ENCODE data around the gene ALPK1. TPM values are rescaled to one million over a fixed set of nuclear protein-coding genes. Genes with fewer than 3 reads are reported as not detected.
A peak's percentile ranks its signal among the peaks of the same experiment; 100 is the strongest.

The ALPK1 gene
- total RNA-seq, 1 donor from 2014 or later: 1.4 TPM

GRCh38 chr4:112378858-112379257 lies 81.7 kb downstream of the ALPK1 start:
- no peak overlapping the region for H3K4me3 ChIP-seq (ENCODE audit: insufficient read depth, low read depth, low read length)
- H3K9me3 ChIP-seq (ENCODE audit: insufficient read depth, low read depth, low read length): no peaks in the 10 kb centered on the region
- no peak overlapping the region for H3K27ac ChIP-seq (ENCODE audit: low read depth, low read length)
- H4K20me1 ChIP-seq (ENCODE audit: insufficient read depth, low read length): no peaks in the 10 kb centered on the region
- no peaks in the 10 kb centered on the region for H3K36me3 Mint-ChIP-seq (ENCODE audit: low read depth, unreplicated experiment)
- no peak overlapping the region for H3K9ac ChIP-seq (ENCODE audit: low read length)
- peaks cover 7% of the 10 kb centered on the region for H3K27me3 ChIP-seq (ENCODE audit: insufficient read depth, low read length)
- no peaks in the 10 kb centered on the region for H3K79me2 ChIP-seq (ENCODE audit: insufficient read depth, low read length)
- DNase-seq (ENCODE audit: low read depth) (no peak), FAIRE-seq (no peak)
- peak overlapping the region; percentile 38 for H2AFZ ChIP-seq (ENCODE audit: low read depth, low read length)
- H3K27ac Mint-ChIP-seq (ENCODE audit: unreplicated experiment): no peak overlapping the region
- no peaks in the 10 kb centered on the region for H3K4me1 ChIP-seq (ENCODE audit: insufficient read depth, low read length)
- peak overlapping the region; percentile 73 for H3K4me2 ChIP-seq (ENCODE audit: low read length)
- peaks cover 44% of the 10 kb centered on the region for H3K27me3 Mint-ChIP-seq (ENCODE audit: low read depth, unreplicated experiment)
- peak; percentile 30 for TF ChIP-seq EZH2 (IDR thresholded peaks at IDR 0.05; ENCODE audit: insufficient read depth, low read length)
- TF ChIP-seq CTCF (IDR thresholded peaks at IDR 0.05; ENCODE audit: insufficient read depth, low read depth, low read length): no peak
- peaks cover 3% of the 10 kb centered on the region for H3K9me3 Mint-ChIP-seq (ENCODE audit: unreplicated experiment)
- peak overlapping the region; percentile 72 for H3K4me3 Mint-ChIP-seq (ENCODE audit: unreplicated experiment)
- H3K4me1 Mint-ChIP-seq (ENCODE audit: low read depth, unreplicated experiment): peaks cover 5% of the 10 kb centered on the region
- no peaks in the 10 kb centered on the region for H3K36me3 ChIP-seq (ENCODE audit: insufficient read depth, low read length)

GRCh38 chr4:112379306-112379705 lies 82.1 kb downstream of the ALPK1 start:
- no peak overlapping the region for H3K27ac Mint-ChIP-seq (ENCODE audit: unreplicated experiment)
- H3K4me1 Mint-ChIP-seq (ENCODE audit: low read depth, unreplicated experiment): peaks cover 5% of the 10 kb centered on the region
- no peak overlapping the region for H3K27ac ChIP-seq (ENCODE audit: low read depth, low read length)
- no peak overlapping the region for H3K4me3 ChIP-seq (ENCODE audit: insufficient read depth, low read depth, low read length)
- peak overlapping the region; percentile 72 for H3K4me3 Mint-ChIP-seq (ENCODE audit: unreplicated experiment)
- H3K9ac ChIP-seq (ENCODE audit: low read length): no peak overlapping the region
- H4K20me1 ChIP-seq (ENCODE audit: insufficient read depth, low read length): no peaks in the 10 kb centered on the region
- peak overlapping the region; percentile 38 for H2AFZ ChIP-seq (ENCODE audit: low read depth, low read length)
- no peaks in the 10 kb centered on the region for H3K9me3 ChIP-seq (ENCODE audit: insufficient read depth, low read depth, low read length)
- H3K36me3 ChIP-seq (ENCODE audit: insufficient read depth, low read length): no peaks in the 10 kb centered on the region
- TF ChIP-seq CTCF (IDR thresholded peaks at IDR 0.05; ENCODE audit: insufficient read depth, low read depth, low read length) (no peak), EZH2 (IDR thresholded peaks at IDR 0.05; ENCODE audit: insufficient read depth, low read length) (no peak)
- H3K36me3 Mint-ChIP-seq (ENCODE audit: low read depth, unreplicated experiment): no peaks in the 10 kb centered on the region
- H3K79me2 ChIP-seq (ENCODE audit: insufficient read depth, low read length): no peaks in the 10 kb centered on the region
- H3K27me3 Mint-ChIP-seq (ENCODE audit: low read depth, unreplicated experiment): peaks cover 44% of the 10 kb centered on the region
- DNase-seq (ENCODE audit: low read depth): no peak
- H3K4me2 ChIP-seq (ENCODE audit: low read length): peak overlapping the region; percentile 73
- no peaks in the 10 kb centered on the region for H3K4me1 ChIP-seq (ENCODE audit: insufficient read depth, low read length)
- no peak for FAIRE-seq
- peaks cover 7% of the 10 kb centered on the region for H3K27me3 ChIP-seq (ENCODE audit: insufficient read depth, low read length)
- peaks cover under 1% of the 10 kb centered on the region for H3K9me3 Mint-ChIP-seq (ENCODE audit: unreplicated experiment)

GRCh38 chr4:112381996-112382692 lies 85.0 kb downstream of the ALPK1 start:
- Histone ChIP-seq H3K4me1 (ENCODE audit: insufficient read depth, low read length) (no peaks in the 10 kb centered on the region), H3K27me3 (ENCODE audit: insufficient read depth, low read length) (peaks cover 7% of the 10 kb centered on the region), H3K9me3 (ENCODE audit: insufficient read depth, low read depth, low read length) (no peaks in the 10 kb centered on the region), H3K27ac (ENCODE audit: low read depth, low read length) (no peak overlapping the region), H2AFZ (ENCODE audit: low read depth, low read length) (no peak overlapping the region), H3K79me2 (ENCODE audit: insufficient read depth, low read length) (no peaks in the 10 kb centered on the region), H3K36me3 (ENCODE audit: insufficient read depth, low read length) (no peaks in the 10 kb centered on the region), H3K4me2 (ENCODE audit: low read length) (no peak overlapping the region), H3K4me3 (ENCODE audit: insufficient read depth, low read depth, low read length) (no peak overlapping the region), H4K20me1 (ENCODE audit: insufficient read depth, low read length) (no peaks in the 10 kb centered on the region), H3K9ac (ENCODE audit: low read length) (no peak overlapping the region)
- FAIRE-seq (no peak), DNase-seq (ENCODE audit: low read depth) (no peak)
- TF ChIP-seq CTCF (IDR thresholded peaks at IDR 0.05; ENCODE audit: insufficient read depth, low read depth, low read length) (no peak), EZH2 (IDR thresholded peaks at IDR 0.05; ENCODE audit: insufficient read depth, low read length) (no peak)
- Mint-ChIP-seq H3K27ac (ENCODE audit: unreplicated experiment) (no peak overlapping the region), H3K4me1 (ENCODE audit: low read depth, unreplicated experiment) (peaks cover 5% of the 10 kb centered on the region), H3K4me3 (ENCODE audit: unreplicated experiment) (no peak overlapping the region), H3K36me3 (ENCODE audit: low read depth, unreplicated experiment) (no peaks in the 10 kb centered on the region), H3K27me3 (ENCODE audit: low read depth, unreplicated experiment) (peaks cover 47% of the 10 kb centered on the region), H3K9me3 (ENCODE audit: unreplicated experiment) (no peaks in the 10 kb centered on the region)
